ENCODE measurements around the gene SVIL.
"Not testable (repeated sequence)": the region's sequence is repeated elsewhere in the genome, so short reads cannot be mapped to it uniquely, and the experiment has no call there.

Gene SVIL

DNA sequence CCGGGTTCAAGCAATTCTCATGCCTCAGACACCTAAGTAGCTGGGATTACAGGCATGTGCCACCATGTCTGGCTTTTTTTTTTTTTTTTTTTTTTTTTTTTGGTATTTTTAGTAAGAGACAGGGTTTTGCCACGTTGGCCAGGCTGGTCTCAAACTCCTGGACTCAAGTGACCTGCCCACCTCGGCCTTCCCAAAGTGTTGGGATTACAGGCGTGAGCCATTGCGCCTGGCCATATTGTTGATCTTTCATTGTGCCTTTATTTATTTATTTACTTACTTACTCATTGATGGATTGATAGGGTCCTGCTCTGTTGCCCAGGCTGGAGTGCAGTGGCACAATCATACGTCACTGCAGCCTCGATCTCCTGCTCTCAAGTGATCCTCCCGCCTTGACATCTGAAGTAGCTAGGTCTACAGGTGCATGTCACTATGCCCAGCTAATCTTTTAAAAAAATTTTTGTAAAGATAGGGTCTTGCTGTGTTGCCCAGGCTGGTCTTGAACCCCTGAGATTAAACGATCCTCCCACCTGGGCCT is 30.4 kb downstream of the SVIL start:
- DNase-seq (ENCODE audit: low read depth, low spot score): no peak

DNA sequence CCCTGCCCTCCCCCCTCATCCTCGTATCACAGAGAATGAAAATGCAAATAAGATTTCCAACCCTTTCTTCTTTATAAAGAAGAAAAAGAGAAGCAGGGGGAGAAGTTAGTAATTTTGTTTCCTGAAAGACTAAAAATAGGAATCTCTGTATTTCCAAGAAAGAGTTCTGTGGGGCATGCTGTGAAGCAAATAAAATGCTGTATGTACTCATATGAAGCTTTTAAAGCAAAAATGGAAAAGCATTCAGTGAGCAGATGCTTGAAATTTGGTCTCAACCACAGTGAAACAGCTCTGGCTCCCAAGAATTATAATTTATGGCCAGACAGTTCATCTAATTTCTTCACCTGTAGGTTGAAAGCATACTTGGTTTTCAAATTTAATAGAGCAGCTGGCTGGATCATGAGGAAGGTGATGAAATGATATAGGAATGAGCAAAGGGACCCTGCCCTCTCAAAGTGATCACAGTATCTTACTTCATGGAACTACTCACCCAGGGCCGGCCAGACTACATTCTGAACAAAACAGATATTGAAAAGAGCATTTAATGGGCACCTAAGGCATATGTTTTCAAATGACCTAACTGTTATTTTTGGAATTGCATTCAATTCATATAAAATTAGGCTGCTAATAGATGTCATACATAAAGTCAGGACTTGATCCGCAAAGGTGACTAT is 31.4 kb downstream of the SVIL start:
- no peak for DNase-seq (ENCODE audit: low read depth, low spot score)

DNA sequence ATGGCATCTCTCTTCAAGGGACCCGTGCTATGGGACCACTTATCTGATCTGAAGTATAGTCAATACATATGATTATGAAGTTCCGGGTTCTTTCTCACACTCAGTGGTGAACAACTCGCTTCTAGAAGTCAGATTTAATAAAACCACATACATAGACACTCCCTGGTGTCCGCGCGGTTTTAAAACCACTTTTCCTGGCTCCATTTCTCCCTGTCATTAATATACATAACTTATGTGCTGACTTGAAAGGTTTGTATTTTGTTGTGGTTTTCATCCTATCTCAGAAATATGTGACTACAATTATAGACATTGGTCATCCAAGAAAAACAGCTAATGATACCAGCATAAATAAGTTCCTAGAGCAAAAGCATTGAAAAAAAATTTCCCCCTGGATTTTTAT is 34.0 kb downstream of the SVIL start:
- DNase-seq (ENCODE audit: low read depth, low spot score): no peak

DNA sequence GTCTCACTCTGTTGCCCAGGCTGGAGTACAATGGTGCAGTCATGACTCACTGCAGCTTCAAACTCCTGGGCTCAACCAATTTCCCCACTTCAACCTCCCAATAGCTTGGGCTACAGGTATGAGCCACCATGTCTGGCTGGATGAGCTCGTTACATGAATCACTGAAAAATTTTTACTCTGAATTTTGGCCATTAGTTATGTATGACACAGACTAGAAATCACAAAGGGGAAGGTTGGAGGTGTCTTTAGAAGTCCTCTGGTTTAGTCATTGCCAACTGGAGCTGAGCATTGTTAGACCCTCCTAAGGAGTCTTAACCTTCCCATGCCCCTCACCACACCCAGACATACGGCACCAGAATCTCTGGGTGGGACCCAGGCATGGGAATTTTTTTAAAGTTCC is 34.7 kb downstream of the SVIL start:
- no peak for DNase-seq (ENCODE audit: low read depth, low spot score)

DNA sequence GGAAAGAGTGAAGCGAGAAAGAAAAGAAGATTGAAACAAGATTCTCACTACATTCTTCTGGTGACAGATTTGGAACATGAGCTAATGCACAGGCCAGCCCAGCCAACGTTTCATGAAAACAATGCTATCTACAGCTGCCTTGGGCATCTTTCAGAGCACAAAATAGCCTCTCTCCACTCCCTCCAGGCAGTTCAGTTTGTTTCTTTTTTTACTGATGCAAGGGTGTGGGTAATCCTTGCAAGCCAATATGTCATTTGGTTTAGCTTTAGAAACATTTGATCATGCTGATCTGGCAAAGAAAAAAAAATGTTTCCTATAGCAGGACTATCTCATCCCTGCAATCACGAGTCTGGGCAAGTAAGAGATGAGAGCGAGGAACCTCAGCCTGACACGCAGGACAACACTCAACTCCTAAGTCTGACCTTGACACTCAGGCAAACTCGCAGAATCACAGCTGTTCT is 35.9 kb downstream of the SVIL start:
- DNase-seq (ENCODE audit: low read depth, low spot score): no peak

DNA sequence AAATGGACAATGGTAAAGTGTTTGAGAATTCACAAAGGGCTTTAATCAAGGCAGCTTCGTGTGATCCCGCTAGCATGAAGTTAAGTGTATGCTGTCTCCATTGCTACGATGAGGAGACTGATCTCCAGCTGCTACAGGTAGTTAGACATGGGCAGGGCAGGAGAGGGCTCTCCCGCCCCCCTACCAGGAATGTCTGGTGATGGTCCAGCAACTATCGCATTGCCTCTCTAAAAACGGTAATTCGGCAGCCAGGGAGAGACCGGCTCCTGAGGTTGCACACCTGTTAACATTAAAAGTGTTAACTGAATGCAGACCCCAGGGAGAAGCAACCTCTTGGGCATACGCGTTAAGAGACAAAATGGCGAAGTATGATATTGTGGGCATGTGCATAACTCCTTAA is 37.9 kb downstream of the SVIL start:
- no peak for DNase-seq (ENCODE audit: low read depth, low spot score)

DNA sequence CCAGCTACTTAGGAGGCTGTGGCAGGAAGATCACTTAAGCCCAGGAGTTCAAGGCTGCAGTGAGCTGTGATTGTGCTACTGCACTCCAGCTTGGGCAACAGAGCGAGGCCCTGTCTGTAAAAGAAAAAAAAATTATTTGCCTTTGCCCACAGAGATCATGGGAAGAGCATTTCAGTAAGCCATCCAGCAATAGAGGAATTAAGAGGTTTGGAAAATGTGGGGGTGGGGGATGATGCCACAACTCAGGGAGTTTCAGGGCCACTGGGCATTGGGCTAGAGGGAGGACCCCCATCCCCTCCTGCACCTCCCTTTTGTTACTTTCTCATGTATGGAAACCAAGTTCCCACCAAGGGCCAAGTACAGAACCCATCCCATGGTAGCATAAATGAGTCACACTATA is 38.4 kb downstream of the SVIL start:
- no peak for DNase-seq (ENCODE audit: low read depth, low spot score)

DNA sequence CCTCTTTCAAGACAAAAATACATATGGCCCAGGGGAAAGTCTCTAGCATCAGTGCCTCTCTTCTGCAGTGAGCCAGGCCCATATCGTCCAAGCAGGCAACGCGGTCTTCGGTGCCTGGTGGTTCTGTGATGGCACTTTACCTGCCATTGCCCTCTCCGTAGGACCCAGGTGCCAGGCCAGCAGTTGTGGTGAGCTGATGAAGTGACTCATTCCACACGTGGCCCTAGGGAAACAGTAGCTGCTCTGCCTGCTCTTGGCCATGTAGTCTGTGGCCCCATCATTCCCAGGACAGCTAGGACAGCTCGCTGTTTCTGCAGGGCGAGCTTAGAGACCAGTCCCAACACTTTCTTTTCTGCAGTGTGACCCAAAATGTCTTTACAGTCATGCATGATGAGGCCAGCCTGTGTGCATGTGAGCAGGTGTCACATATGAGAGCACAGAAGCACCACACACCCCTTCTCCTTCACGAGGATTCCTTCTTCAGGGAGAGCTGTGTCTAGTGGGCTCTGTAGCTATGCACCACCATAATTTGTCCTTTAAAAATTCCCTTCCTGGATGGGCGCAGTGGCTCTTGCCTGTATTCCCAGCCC is 39.0 kb downstream of the SVIL start:
- DNase-seq (ENCODE audit: low read depth, low spot score): no peak

DNA sequence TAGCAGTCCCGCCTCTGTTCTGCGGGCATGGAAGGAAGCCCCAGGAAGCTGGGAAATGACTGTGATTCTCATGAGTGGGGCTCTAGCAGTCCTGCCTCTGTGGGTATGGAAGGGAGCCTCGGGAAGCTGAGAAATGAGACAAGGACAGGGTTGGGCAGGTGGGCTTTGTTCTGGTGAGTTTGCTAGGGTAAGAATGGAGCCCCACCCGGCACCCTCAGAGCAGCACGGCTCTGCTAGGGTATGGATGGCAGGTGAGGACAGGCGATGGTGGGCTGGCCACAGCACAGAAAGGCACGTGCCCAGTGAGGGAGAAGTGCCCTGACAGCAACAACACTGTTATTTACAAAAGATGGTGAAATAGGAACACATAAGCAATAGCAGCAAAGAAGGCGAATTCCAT is 39.6 kb downstream of the SVIL start:
- no peak for DNase-seq (ENCODE audit: low read depth, low spot score)

DNA sequence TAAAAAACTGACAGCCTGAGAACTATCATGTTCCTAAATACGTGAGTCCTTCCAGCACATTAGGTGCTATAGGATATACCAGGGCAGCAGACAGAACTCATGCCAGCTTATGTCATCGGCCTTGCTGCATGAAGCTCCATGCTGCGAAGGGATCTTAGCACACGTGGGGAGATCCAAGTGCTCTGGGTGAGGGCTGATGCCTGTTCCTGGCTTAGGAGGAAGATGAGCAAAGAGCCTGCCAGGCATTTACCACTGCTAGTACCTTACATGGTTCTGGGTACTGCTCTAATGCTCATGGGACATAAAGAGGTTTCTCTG is 43.2 kb downstream of the SVIL start:
- DNase-seq (ENCODE audit: low read depth, low spot score): no peak

DNA sequence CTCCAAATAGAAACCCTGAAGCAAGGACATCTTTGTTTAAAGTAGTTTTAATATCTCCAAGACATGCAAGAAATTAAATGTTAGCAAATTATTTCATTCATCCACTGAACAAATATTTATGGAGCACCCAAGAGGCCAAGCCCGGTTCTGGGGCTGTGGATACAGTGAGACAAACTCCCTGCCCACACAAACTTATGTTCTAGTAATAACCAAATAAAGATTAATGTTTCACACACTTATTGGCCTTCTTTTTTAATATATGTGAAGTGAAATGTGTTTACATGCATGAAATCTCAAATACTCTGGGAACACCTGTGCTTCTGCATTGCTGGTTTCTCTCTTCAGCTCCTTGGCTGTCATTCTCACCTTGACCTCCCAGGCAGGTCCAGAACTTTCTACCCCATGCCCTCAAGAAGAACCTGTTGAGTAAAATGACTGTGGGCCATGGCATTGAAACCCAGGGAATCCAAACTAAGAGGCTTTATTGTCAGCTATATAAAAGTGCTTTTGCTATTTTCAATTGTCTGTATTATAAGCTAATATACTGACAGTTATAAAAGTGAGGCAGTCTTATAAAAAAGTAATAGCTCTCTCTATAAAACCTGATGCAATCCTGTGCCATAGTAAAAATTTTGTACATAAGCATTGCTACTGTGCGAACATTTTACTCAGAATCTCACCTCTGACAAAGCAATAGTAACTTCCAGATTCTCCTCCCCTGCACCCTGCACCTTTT is 43.7 kb downstream of the SVIL start:
- no peak for DNase-seq (ENCODE audit: low read depth, low spot score)

DNA sequence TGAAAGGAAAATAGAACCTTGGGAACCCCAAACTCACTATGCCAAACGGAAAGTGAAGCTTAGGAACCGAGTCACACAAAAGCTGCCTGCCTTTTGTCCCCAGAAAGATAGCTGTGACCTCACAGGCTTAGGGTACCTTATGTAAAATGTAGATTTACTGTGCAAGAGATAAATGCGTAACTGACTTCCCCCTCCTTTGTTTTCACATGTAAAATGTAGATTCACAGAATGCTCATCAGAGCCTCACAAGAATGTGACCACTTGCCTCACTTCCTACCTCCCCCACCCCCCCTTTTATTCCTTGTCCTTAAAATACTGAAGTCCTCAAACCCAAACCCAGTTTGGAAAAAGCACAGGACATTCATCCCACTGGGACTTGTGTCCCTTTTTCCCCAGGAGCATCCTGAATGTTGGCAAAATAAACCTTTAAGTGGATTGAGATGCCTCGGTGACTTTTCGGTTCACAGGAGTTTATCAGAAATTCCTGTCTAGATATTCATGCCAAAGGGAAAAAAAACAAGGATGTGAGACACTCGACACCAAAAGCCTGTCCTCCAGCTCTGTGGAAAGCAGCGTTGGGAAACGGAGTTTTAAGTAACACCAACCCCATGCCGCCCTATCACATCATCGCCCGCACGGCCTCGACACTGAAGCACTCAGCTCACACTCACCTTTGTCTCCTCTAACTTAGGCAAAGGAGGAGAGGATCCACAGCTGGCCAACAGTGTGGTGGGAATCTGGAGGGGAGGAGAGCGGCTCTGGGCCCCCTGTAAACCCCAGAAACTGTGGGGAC is 45.9 kb downstream of the SVIL start:
- DNase-seq (ENCODE audit: low read depth, low spot score): no peak

DNA sequence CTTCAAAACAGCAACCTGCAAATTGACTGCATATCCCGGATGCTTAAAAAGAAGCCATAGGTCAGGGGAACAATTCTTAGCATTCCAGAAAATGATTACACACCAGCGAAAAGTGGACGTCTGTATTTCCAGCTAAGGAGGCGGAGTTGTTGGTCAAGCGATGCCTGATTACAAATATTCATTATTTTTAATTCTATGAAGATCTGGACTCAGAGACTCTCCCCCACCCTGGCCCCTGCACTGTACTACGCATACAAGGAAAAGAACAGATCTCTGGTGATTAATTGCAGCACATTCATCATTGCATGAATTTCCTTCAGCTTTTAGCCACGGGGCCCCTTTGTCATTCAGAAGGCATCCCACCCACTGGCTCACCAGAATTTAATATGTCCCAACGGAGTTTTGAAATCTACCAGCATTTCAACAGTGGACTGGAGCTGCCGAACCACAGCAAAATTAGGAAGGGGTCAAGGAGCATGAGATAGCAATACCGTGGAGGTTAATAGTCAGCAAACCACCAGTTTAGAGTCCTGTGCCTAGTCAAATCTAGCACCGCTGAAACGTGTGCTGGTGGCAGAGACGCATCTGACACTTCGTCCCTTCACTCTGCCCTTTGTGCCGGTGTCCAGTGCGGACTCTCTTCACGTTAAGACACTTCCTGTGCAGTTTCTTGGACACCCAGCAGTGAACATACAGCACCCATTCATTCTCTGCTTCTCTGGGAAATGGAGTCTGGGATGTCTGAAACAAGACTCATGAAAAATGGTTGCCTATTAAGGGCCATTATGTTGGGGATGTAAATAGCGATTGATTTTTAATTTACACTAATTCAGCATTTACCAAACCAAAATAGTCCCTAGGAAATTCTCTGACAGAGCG is 46.8 kb downstream of the SVIL start:
- DNase-seq (ENCODE audit: low read depth, low spot score): not testable (repeated sequence)

DNA sequence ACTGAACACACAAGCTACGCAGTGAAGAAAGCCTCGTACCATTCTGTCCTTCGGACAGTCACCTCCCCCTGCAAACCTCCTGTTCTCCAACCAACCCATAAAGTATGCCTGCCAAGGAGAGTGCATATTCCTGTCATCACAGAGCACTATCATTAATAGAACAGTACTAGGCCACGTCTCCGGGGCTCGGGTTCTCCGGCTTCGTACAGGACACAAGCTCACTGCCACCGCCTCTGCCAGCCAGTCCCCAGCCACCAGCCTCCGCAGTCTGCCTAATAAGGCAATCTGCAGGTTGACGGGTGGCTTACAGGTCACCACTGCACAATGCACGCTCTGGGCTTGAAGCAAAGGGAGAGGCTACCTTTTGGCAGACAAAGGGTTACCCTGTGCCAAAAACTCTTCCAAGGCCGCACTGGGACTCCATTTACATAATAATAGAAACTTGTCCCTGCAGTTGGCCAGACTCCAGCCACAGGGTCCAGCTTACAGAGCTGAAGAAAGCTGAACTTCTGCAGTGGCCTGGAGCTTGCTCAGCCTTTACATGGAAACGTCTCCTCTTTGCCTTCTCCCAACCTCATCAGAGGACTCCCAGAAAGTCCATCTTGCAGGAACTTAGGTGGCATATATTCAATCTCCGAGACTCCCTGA is 47.5 kb downstream of the SVIL start:
- not testable (repeated sequence) for DNase-seq (ENCODE audit: low read depth, low spot score)

DNA sequence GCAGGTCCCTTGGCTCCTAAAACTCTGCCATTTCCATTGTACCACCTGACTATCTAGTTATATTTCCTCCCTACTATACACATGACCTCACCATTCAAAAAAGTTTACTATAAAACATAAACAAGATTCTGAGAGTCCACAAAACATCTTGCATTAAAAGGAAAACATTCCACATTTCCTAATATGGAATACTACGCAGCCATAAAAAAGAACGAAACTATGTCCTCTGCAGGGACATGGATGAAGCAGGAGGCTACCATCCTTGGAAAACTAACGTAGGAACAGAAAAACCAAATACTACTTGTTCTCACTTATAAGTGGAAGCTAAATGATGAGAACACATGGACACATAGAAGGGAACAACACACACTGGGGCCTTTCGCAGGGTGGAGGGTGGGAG is 48.3 kb downstream of the SVIL start:
- no peak for DNase-seq (ENCODE audit: low read depth, low spot score)

DNA sequence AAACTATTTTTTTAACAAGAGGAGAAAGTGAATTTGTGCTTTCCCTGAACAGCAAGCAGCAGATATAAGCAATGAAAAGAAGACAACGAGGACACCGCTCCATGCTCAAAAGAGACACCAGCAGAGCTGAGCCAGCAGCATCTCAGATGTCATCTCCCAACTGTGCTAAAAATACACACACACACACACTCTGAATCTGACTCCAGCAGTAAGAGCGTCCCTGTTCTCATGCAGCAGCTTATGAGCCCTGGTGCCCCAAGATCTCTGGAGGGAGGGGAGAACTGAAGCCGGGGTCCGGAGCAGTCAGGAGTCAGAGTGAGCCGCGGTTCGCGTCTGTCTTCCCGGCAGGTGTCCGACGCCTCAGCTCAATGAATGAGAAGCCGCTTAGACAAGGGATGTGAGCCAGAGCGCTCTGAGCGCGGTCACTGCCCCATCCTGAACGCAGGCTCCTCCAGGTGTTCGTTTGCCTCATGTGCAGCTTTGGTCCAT is 49.2 kb downstream of the SVIL start:
- DNase-seq (ENCODE audit: low read depth, low spot score): no peak

DNA sequence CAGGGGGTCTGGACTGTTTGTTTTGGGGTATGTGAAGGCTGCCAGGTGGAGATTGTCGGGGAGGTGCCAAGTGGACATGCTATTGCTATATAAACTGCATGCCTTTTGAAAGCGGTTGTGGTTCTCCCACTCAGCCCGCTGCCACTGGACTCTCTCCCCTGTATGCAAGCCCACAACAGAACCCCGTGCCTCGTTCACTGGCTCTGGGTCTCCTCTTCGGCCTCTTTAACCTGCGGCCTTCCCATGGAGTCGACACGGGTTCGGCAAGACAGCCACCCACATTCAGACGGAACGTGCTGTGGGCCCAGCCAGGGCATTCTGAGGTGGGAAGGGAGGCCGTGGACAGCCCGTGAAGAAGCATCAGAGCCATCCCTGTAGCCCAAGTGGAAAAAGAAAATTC is 50.3 kb downstream of the SVIL start:
- DNase-seq (ENCODE audit: low read depth, low spot score): no peak

DNA sequence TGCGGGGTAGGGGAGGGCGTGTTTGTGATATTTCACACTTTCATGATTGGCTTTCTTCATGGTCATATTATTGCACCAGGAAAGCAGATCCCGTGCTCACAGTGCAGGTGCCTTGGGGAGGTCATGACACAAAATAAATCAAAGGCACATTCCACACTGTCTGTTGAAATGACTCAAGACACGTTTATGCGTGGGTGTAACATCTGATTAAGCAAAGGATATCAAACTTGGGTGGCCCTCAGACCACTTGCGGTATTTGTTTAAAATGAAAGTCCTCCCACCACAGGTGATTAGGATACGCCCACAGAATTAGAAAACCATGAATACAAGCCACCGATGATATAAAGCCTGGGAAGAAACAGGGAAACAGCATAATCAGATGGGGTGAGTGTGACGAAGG is 51.1 kb downstream of the SVIL start:
- no peak for DNase-seq (ENCODE audit: low read depth, low spot score)

DNA sequence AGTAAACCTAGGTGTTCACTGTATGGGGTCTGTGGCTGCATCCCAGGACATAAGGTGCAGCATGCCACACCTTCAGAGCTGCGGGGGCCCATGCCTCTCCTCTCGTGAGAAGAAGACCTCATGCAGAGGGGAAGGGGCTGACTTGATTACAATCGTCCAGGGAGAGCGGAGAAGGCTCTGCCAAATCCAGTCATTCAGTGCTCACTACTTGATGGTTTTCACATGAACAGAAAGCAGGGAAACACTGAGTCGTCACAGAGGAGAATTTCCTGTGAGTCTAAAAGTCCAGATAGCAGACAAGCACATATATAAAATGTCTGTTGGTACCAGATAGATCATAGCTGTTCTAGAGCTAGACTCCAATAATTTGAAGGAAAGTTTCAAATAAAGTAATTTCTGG is 52.0 kb downstream of the SVIL start:
- not testable (repeated sequence) for DNase-seq (ENCODE audit: low read depth, low spot score)

DNA sequence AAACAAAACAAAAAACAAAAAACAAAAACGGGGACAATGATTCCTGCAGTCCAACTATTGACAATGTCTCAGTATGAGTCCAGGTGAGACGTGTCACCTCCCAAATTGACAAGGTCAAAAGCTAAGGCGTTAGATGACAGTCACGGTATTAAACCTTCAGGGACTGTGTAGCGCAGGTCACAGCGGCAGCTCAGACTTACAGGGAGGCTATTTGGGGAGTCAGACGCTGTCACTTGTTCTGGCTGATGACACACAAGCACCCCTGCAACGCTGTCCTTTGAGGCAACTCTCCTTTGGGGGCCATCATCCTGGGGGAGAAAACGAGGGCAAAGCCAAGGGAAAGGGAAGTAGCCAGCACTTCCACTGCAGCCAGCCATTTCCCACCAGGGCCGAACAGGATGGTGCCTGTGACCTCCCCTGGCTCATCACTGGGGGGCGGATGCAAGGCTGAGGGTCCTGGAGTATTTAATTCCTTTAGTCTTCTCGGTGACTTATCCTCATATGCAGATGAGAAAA is 55.3 kb downstream of the SVIL start:
- DNase-seq (ENCODE audit: low read depth, low spot score): no peak

Measured in smooth muscle cell of the brain vasculature (primary cell).